Measurements from ENCODE around the gene TLE3.

Gene TLE3

GRCh38 chr15:70060993-70061305, 36.8 kb downstream of the TLE3 start:
- no peak for DNase-seq

- no peak for DNase-seq
These were observed 37.3 kb downstream of the TLE3 start for GRCh38 chr15:70060214-70060992.

GRCh38 chr15:70059476-70060213, 38.1 kb downstream of the TLE3 start:
- no peak for DNase-seq

GRCh38 chr15:70058642-70059360, 38.9 kb downstream of the TLE3 start:
- DNase-seq: no peak

GRCh38 chr15:70057931-70058641, 39.6 kb downstream of the TLE3 start:
- DNase-seq: no peak

- no peak for DNase-seq
These were observed 41.5 kb downstream of the TLE3 start for GRCh38 chr15:70056091-70056680.

GRCh38 chr15:70055601-70056051, 42.1 kb downstream of the TLE3 start:
- no peak for DNase-seq

GRCh38 chr15:70054884-70055387, 42.8 kb downstream of the TLE3 start:
- DNase-seq: no peak

GRCh38 chr15:70054366-70054765, 43.4 kb downstream of the TLE3 start:
- DNase-seq: no peak

- DNase-seq: no peak
These were observed 43.9 kb downstream of the TLE3 start for GRCh38 chr15:70053716-70054229.

- DNase-seq: no peak
These were observed 44.6 kb downstream of the TLE3 start for GRCh38 chr15:70053001-70053715.

GRCh38 chr15:70051948-70052633, 45.6 kb downstream of the TLE3 start:
- no peak for DNase-seq

GRCh38 chr15:70050970-70051369, 46.7 kb downstream of the TLE3 start:
- no peak for DNase-seq

GRCh38 chr15:70050441-70050840, 47.3 kb downstream of the TLE3 start:
- DNase-seq: no peak

GRCh38 chr15:70049701-70050301, 47.9 kb downstream of the TLE3 start:
- DNase-seq: no peak

- DNase-seq: no peak
These were observed 48.9 kb downstream of the TLE3 start for GRCh38 chr15:70048578-70049514.

GRCh38 chr15:70048198-70048565, 49.5 kb downstream of the TLE3 start:
- DNase-seq: no peak

- no peak for DNase-seq
These were observed 50.1 kb downstream of the TLE3 start for GRCh38 chr15:70047386-70048197.

Data from activated CD4-positive, alpha-beta T cell treated with anti-CD3 and anti-CD28 coated beads, Interleukin-10, Interleukin-2, amounts not matched to agents 100 ng/mL and 50 ng/mL, durations not matched to agents 16 hours and 8 hours (primary cell).